ENCODE results near the gene RTKN.

Gene RTKN

DNA sequence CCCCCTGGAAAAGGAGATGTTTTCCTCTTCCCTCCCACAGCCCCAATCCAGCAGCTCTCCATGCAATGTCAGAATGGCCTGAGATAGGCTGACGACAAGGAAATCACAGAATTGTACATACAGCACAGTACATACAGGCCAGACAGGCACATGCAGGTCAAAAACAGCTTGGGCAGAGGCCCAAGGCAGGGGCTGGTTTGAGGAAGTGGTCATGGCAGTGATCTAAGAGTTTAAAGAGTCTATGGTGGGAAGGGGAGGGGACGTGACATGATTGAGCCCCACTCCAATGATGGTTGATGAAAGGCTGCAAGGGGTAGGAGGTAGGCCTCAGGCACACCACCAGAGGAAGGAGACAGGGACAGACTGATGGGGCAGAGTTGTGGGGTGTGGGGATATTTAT is 65.9 kb downstream of the RTKN start:
- no peak for DNase-seq (ENCODE audit: low read depth)
